H1 (cell line): Measurements from ENCODE around the gene TDRD12. TPM values are rescaled to one million over a fixed set of nuclear protein-coding genes. Genes with fewer than 3 reads are reported as not detected.
A peak's percentile ranks its signal among the peaks of the same experiment; 100 is the strongest.

Experiments used
- CTCF ChIA-PET: fragments of 300-600 bp; sonication (Branson Sonifier 250); formaldehyde crosslinking; loops from one replicate; lab custom pipeline; 2021; ENCODE audit not compliant: partially characterized antibody; lab: Charles Lee
- POLR2A ChIA-PET: fragments of 300-600 bp; sonication (Branson Sonifier 250); formaldehyde crosslinking; loops from one replicate; lab custom pipeline; 2021; ENCODE audit warnings: inconsistent platforms; ENCODE audit not compliant: partially characterized antibody; lab: Charles Lee
- DNase-seq, 2 experiments: peaks; one replicate each; pipeline versions ENCODE4 v3.0.0 to v3.0.0-alpha.2; 2010 to 2022; ENCODE audit warnings: low spot score in 2 of 2, low read depth in 1 of 2, mixed read lengths in 1 of 2
- FAIRE-seq: peaks from 2 replicates; lab custom pipeline; 2011; peaks lifted over from hg19 to GRCh38; lab: Jason Lieb, UNC
- H2AFZ ChIP-seq: 2 replicates; pipeline ENCODE4 v1.8.1; 2012; ENCODE audit warnings: low read length, inconsistent platforms
- H2AK5ac ChIP-seq: 2 replicates; pipeline ENCODE4 v1.6.1; 2013; ENCODE audit warnings: low read depth, low read length
- H2BK120ac ChIP-seq: replicated peaks from 2 replicates; pipeline ENCODE3; 2013; ENCODE audit warnings: low read depth, low read length, inconsistent platforms
- H2BK12ac ChIP-seq: 2 replicates; pipeline ENCODE4 v1.6.1; 2013; ENCODE audit warnings: low read depth, low read length
- H2BK15ac ChIP-seq: 2 replicates; pipeline ENCODE4 v1.6.1; 2013; ENCODE audit warnings: low read length
- H2BK20ac ChIP-seq: 2 replicates; pipeline ENCODE4 v1.6.1; 2013; ENCODE audit warnings: low read length
- H2BK5ac ChIP-seq: 2 replicates; pipeline ENCODE4 v1.6.1; 2013; ENCODE audit warnings: low read depth, low read length
- H3K14ac ChIP-seq: 2 replicates; pipeline ENCODE4 v1.6.1; 2013; ENCODE audit warnings: inconsistent platforms; ENCODE audit not compliant: insufficient read length
- H3K18ac ChIP-seq: 2 replicates; pipeline ENCODE4 v1.6.1; 2013; ENCODE audit warnings: low read length; ENCODE audit errors: extremely low read depth
- H3K23ac ChIP-seq: 2 replicates; pipeline ENCODE4 v1.6.1; 2013; ENCODE audit warnings: inconsistent platforms; ENCODE audit not compliant: insufficient read length
- H3K23me2 ChIP-seq: 2 replicates; pipeline ENCODE4 v1.6.1; 2013; ENCODE audit warnings: low read depth, low read length
- H3K27ac ChIP-seq: 2 replicates; pipeline ENCODE4 v1.6.1; 2011; ENCODE audit warnings: low read depth, low read length, inconsistent platforms
- H3K27me3 ChIP-seq, 4 experiments: replicated peaks in 1 of 4; 1 replicate in 1 of 4; 2 replicates in 3 of 4; pipeline versions ENCODE4 v1.6.1 to v1.8.1; 2011 to 2013; ENCODE audit warnings: low read length in 3 of 4, mild to moderate bottlenecking in 3 of 4, inconsistent platforms in 2 of 4, mixed read lengths in 2 of 4, moderate library complexity in 1 of 4; ENCODE audit not compliant: control insufficient read depth in 3 of 4, insufficient read depth in 3 of 4; ENCODE audit errors: extremely low read depth in 1 of 4
- H3K36me3 ChIP-seq, 4 experiments: 2 replicates each; pipeline versions ENCODE4 v1.6.1 to v1.8.1; 2011 to 2013; ENCODE audit warnings: mild to moderate bottlenecking in 4 of 4, low read length in 3 of 4, moderate library complexity in 2 of 4, control low read depth in 1 of 4, inconsistent platforms in 1 of 4; ENCODE audit not compliant: insufficient read depth in 4 of 4, control insufficient read depth in 2 of 4
- H3K4ac ChIP-seq: replicated peaks from 2 replicates; pipeline ENCODE3; 2013; ENCODE audit warnings: low read length, low read depth, mixed read lengths, inconsistent platforms; ENCODE audit not compliant: insufficient read length
- H3K4me1 ChIP-seq, 4 experiments: replicated peaks in 1 of 4; 1 replicate in 1 of 4; 2 replicates in 3 of 4; pipeline versions ENCODE4 v1.6.1 to v1.8.1; 2011 to 2013; ENCODE audit warnings: low read length in 3 of 4, inconsistent platforms in 2 of 4, mixed read lengths in 1 of 4; ENCODE audit not compliant: insufficient read depth in 4 of 4, control insufficient read depth in 3 of 4
- H3K4me2 ChIP-seq, 2 experiments: 2 replicates each; pipeline versions ENCODE4 v1.6.1 to v1.8.1; 2011 to 2013; ENCODE audit warnings: low read depth in 2 of 2, low read length in 2 of 2, control low read depth in 1 of 2, inconsistent platforms in 1 of 2, mild to moderate bottlenecking in 1 of 2; ENCODE audit not compliant: insufficient read depth in 1 of 2
- H3K4me3 ChIP-seq, 4 experiments: fragments of 200-600, 300-600 bp in 1 of 4; sonication (generic), shearing (Covaris generic), sonication (Bioruptor Twin) in 1 of 4; 2 replicates each; pipeline versions ENCODE4 v1.5.1 to v1.8.1; 2011 to 2016; ENCODE audit warnings: low read length in 4 of 4, low read depth in 3 of 4, control low read depth in 2 of 4, inconsistent platforms in 2 of 4, mild to moderate bottlenecking in 2 of 4, mixed read lengths in 1 of 4, moderate library complexity in 1 of 4; ENCODE audit not compliant: insufficient read depth in 2 of 4; ENCODE audit errors: extremely low read depth in 1 of 4
- H3K56ac ChIP-seq: replicated peaks from 2 replicates; pipeline ENCODE3; 2013; ENCODE audit warnings: low read depth, mild to moderate bottlenecking, mixed read lengths, low read length, inconsistent platforms; ENCODE audit not compliant: insufficient read length
- H3K79me1 ChIP-seq: 2 replicates; pipeline ENCODE4 v1.6.1; 2013; ENCODE audit warnings: low read depth, low read length, control low read depth
- H3K79me2 ChIP-seq, 2 experiments: 2 replicates each; pipeline versions ENCODE4 v1.6.1 to v1.8.1; 2012 to 2013; ENCODE audit warnings: low read length in 2 of 2, mild to moderate bottlenecking in 2 of 2, inconsistent platforms in 1 of 2; ENCODE audit not compliant: insufficient read depth in 2 of 2, control insufficient read depth in 1 of 2
- H3K9ac ChIP-seq, 4 experiments: replicated peaks in 1 of 4; 1 replicate in 1 of 4; 2 replicates in 3 of 4; pipeline versions ENCODE4 v1.6.1 to v1.8.1; 2011 to 2013; ENCODE audit warnings: low read depth in 3 of 4, low read length in 3 of 4, control low read depth in 2 of 4, mild to moderate bottlenecking in 2 of 4, moderate library complexity in 2 of 4, inconsistent platforms in 1 of 4; ENCODE audit errors: extremely low read depth in 1 of 4
- H3K9me3 ChIP-seq, 2 experiments: 2 replicates each; pipeline versions ENCODE4 v1.6.1 to v1.8.1; 2012 to 2013; ENCODE audit warnings: mild to moderate bottlenecking in 2 of 2, moderate library complexity in 2 of 2, control low read depth in 1 of 2, inconsistent platforms in 1 of 2, low read depth in 1 of 2, low read length in 1 of 2, mixed read lengths in 1 of 2; ENCODE audit not compliant: insufficient read depth in 2 of 2
- H4K20me1 ChIP-seq, 2 experiments: replicated peaks in 1 of 2; 2 replicates each; pipeline versions ENCODE3 to v1.8.1; 2011 to 2013; ENCODE audit warnings: inconsistent platforms in 2 of 2, low read length in 2 of 2, mild to moderate bottlenecking in 1 of 2; ENCODE audit not compliant: insufficient read depth in 2 of 2, control insufficient read depth in 1 of 2
- H4K5ac ChIP-seq: 2 replicates; pipeline ENCODE4 v1.6.1; 2013; ENCODE audit warnings: low read length, low read depth, mixed read lengths, inconsistent platforms; ENCODE audit not compliant: insufficient read length
- H4K8ac ChIP-seq: 2 replicates; pipeline ENCODE4 v1.8.0; 2013; ENCODE audit warnings: mild to moderate bottlenecking, moderate library complexity, low read length, inconsistent platforms; ENCODE audit not compliant: insufficient read depth; ENCODE audit errors: extremely low read depth
- H4K91ac ChIP-seq: replicated peaks from 2 replicates; pipeline ENCODE3; 2013; ENCODE audit warnings: low read length, mixed read lengths, inconsistent platforms; ENCODE audit not compliant: insufficient read length
- ATF3 ChIP-seq: IDR thresholded peaks from 2 replicates; pipeline ENCODE4 v1.6.1; 2011; ENCODE audit warnings: low read depth, mild to moderate bottlenecking, low read length; ENCODE audit not compliant: insufficient read depth
- BACH1 ChIP-seq: IDR thresholded peaks from 2 replicates; pipeline ENCODE4 v1.6.1; 2012; ENCODE audit warnings: low read length, improper control_type of control experiment
- EZH2 ChIP-seq: fragments of 200-600 bp; sonication (generic); IDR thresholded peaks from 2 replicates; pipeline ENCODE4 v1.7.1; 2012; ENCODE audit warnings: low read depth, mild to moderate bottlenecking, moderate library complexity, low read length, inconsistent platforms; ENCODE audit not compliant: severe bottlenecking
- HDAC2 ChIP-seq, 2 experiments: fragments of 300-600 bp in 1 of 2; sonication (generic) in 1 of 2; IDR thresholded peaks; 2 replicates each; pipeline ENCODE4 v1.6.1; 2011 to 2012; ENCODE audit warnings: low read depth in 2 of 2, low read length in 2 of 2, mild to moderate bottlenecking in 2 of 2, moderate library complexity in 2 of 2, borderline replicate concordance in 1 of 2, inconsistent platforms in 1 of 2
- HDAC6 ChIP-seq: IDR thresholded peaks from one replicate; pipeline ENCODE4 v1.7.1; 2012; ENCODE audit warnings: low read depth, mild to moderate bottlenecking, inconsistent platforms, low read length, moderate library complexity
- JUND ChIP-seq: IDR thresholded peaks from 2 replicates; pipeline ENCODE4 v1.6.1; 2011; ENCODE audit warnings: mild to moderate bottlenecking, improper control_type of control experiment, low read length
- MAFK ChIP-seq: IDR thresholded peaks from 2 replicates; pipeline ENCODE4 v1.6.1; 2012; ENCODE audit warnings: low read depth, mild to moderate bottlenecking, improper control_type of control experiment, low read length
- RBBP5 ChIP-seq: IDR thresholded peaks from 2 replicates; pipeline ENCODE4 v1.7.1; 2012; ENCODE audit warnings: low read depth, mild to moderate bottlenecking, inconsistent platforms, low read length, moderate library complexity, borderline replicate concordance
- TEAD4 ChIP-seq: IDR thresholded peaks from 2 replicates; pipeline ENCODE4 v1.6.1; 2012; ENCODE audit warnings: low read depth, low read length, inconsistent platforms, mixed read lengths
- USF2 ChIP-seq: IDR thresholded peaks from 2 replicates; pipeline ENCODE4 v1.6.1; 2011; ENCODE audit warnings: low read length, improper control_type of control experiment
- YY1 ChIP-seq: IDR thresholded peaks from 2 replicates; pipeline ENCODE4 v1.6.1; 2011; ENCODE audit warnings: low read depth, mild to moderate bottlenecking, low read length
- WGBS, 2 experiments: shearing (Covaris generic) in 1 of 2; methylation state at CpG; one replicate each; pipeline versions ENCODE4 v1.1.6 to v1.1.7; 2013 to 2015; ENCODE audit warnings: low lambda C conversion rate in 2 of 2, mixed read lengths in 2 of 2, inconsistent platforms in 1 of 2, low coverage in 1 of 2, missing lambda C conversion rate in 1 of 2; ENCODE audit not compliant: insufficient replicate concordance in 2 of 2, insufficient coverage in 1 of 2, insufficient read length in 1 of 2; ENCODE audit errors: extremely low coverage in 1 of 2, missing lambda C conversion rate in 1 of 2; 5-methylcytosine and 5-hydroxymethylcytosine counted together
- polyA plus RNA-seq, 7 experiments: library from polyadenylated mRNA; depleted of rRNA in 3 of 7; stranded (reverse) in 5 of 7; unstranded in 2 of 7; fragments of >200 nt in 5 of 7; fragments of 200-250 nt in 2 of 7; gene quantifications; 1 replicate in 5 of 7; 2 replicates in 1 of 7; 4 replicates in 1 of 7; pipeline versions ENCODE4 v1.2.1 to v1.2.3, GENCODE V29; 2011 to 2013; ENCODE audit warnings: missing spikeins in 2 of 7, mixed read lengths in 2 of 7
- total RNA-seq: library from RNA; stranded (reverse); fragmentation: NEBNext Ultra II Directional; extraction: Animal tissue kit (Norgen Biotek cat#: 25700); gene quantifications from 2 replicates; pipeline ENCODE4 v1.2.1, GENCODE V29; 2021

TDRD12 gene
- total and polyA plus RNA-seq, 2 of the 8 experiments (the other 6 are each of a cell fraction or from before 2014, with no cell fraction given) = 0.39 to 0.88 TPM

- Histone ChIP-seq H3K36me3 (no peaks in the 10 kb centered on the region), H2AFZ (no peak overlapping the region), H3K23ac (no peak overlapping the region), H3K4ac (no peak overlapping the region), H2BK120ac (no peak overlapping the region), H3K79me2 (no peaks in the 10 kb centered on the region), H3K9ac (no peak overlapping the region), H4K8ac (no peak overlapping the region), H2AK5ac (no peak overlapping the region), H4K91ac (no peak overlapping the region), H2BK12ac (no peak overlapping the region), H4K5ac (no peak overlapping the region), H3K9me3 (no peaks in the 10 kb centered on the region), H3K23me2 (no peaks in the 10 kb centered on the region), H3K18ac (no peak overlapping the region), H4K20me1 (no peaks in the 10 kb centered on the region), H3K27ac (no peak overlapping the region), H3K27me3 (peaks cover 0 to 4% (median 0%) of the 10 kb centered on the region in 4 experiments; a peak in 1 of 7 replicates), H2BK5ac (no peak overlapping the region), H2BK20ac (0 out of 2 replicates have a peak overlapping the region, but pooled peaks have one; percentile 40), H3K56ac (no peak overlapping the region), H3K14ac (no peak overlapping the region), H3K4me3 (no peak overlapping the region; a peak in 1 of 8 replicates), H3K4me1 (peaks cover 0 to 18% (median 8%) of the 10 kb centered on the region in 4 experiments; a peak in 5 of 7 replicates), H3K4me2 (peak overlapping the region; percentile 35 to 60; a peak in 3 of 4 replicates), H3K79me1 (no peaks in the 10 kb centered on the region), H2BK15ac (no peak overlapping the region)
- FAIRE-seq (peak; percentile 94), DNase-seq (no peak)
- ChIA-PET CTCF (interaction anchor here (0.9 to 1.2 kb wide), 4 partner anchors 12 to 81 kb away, joined by 3 read pairs; no protein-coding TSS in a partner anchor), POLR2A (no interaction called here)
- WGBS, 2 experiments = 53% methylated on average over 7 of the region's 7 CpGs; no CpG with 5 or more reads in 1 of the 2 experiments
- TF ChIP-seq RBBP5 (no peak), YY1 (0 out of 2 replicates have a peak, but pooled peaks have one; percentile 44), HDAC2 (IDR thresholded peaks at IDR 0.05; ENCODE audit: borderline replicate concordance in 1 of 2, low read depth in 2 of 2, low read length in 2 of 2) (peak in 1 of 2 experiments; percentile 11; a peak in 1 of 4 replicates), BACH1 (peak; percentile 83), MAFK (peak; percentile 56; the same call in 1 of the 2 replicates), TEAD4 (no peak), ATF3 (peak; percentile 70; the same call in 1 of the 2 replicates), EZH2 (no peak), JUND (peak; percentile 97), USF2 (no peak), HDAC6 (no peak)
These were observed 97.1 kb downstream of the TDRD12 start for GRCh38 chr19:32816555-32817099.
